GM19467 (cell line): ENCODE data around the gene AFF4.
"Not testable (repeated sequence)": the region's sequence is repeated elsewhere in the genome, so short reads cannot be mapped to it uniquely, and the experiment has no call there.

ENCODE experiments used
- ATAC-seq: cut with Tn5 transposase; IDR thresholded peaks from one replicate; pipeline ENCODE4 v1.9.1; 2021; ENCODE audit warnings: mild to moderate bottlenecking, moderate library complexity; ENCODE audit not compliant: unreplicated experiment

AFF4 gene

DNA sequence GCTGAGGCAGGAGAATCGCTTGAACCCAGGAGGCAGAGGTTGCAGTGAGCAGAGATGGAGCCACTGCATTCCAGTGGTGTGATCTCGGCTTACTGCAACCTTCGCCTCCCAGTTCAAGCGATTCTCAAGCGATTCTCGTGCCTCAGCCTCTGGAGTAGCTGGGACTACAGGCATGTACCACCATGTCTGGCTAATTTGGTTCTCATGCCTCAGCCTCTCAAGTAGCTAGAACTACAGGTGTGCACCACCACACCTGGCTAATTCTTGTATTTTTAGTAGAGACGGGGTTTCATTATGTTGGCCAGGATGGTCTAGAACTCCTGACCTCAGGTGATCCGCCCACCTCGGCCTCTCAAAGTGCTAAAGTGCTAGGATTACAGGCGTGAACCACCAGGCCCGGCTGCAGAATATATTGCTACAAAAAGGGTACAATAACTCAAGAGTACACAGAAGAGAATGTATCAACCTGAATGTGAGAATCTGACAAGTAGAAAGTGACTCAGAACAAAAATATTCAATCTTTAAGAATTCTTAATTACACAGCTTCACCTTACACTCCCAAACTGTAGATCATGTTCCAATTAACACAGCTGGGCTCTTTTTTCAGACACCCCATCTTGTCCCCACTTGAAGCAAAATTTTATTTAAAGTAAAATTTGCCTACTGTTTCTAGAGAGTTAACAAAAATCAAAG is 2.2 kb downstream of the AFF4 start:
- ATAC-seq = not testable (repeated sequence)

DNA sequence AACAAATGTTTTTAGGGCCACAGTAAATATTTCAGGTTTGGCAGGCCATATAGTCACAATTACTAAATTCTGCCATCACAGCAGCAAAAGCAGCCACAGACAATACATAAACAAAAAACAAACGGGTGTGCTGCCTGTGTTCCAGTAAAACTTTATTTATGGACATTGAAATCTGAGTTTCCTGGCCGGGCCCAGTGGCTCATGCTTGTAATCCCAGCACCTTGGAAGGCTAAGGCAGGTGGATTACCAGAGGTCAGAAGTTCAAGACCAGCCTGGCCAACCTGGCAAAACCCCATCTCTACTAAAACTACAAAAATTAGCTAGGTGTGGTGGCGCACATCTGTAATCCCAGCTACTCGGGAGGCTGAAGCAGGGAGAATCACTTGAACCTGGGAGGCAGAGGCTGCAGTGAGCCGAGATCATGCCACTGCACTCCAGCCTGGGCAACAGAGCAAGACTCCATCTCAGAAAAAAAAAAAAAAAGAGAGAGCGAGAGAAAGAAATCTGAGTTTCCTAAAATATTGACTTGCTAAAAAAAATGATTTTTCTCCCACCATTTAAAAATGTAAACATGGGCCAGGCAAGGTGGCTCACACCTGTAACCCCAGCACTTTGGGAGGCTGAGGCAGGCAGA is 7.2 kb downstream of the AFF4 start:
- not testable (repeated sequence) for ATAC-seq

DNA sequence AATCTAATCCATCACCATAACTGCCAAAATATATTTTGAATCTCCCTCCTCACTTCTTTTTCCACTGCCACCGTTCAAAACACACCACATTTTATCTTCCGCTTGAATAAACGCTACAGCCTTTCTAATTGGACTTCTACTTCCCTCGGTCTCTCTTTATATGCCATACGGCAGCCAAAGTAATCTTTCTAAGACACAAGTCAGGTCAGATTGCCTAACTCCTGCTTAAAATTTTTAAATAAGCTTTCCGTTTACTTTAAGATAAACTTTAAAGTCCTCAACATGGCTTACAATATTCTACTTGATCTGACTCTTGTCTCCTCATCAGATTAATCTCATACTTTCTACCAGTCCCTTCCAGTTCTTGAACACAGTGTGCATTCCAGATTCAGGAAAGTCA is 9.7 kb downstream of the AFF4 start:
- ATAC-seq = no peak

DNA sequence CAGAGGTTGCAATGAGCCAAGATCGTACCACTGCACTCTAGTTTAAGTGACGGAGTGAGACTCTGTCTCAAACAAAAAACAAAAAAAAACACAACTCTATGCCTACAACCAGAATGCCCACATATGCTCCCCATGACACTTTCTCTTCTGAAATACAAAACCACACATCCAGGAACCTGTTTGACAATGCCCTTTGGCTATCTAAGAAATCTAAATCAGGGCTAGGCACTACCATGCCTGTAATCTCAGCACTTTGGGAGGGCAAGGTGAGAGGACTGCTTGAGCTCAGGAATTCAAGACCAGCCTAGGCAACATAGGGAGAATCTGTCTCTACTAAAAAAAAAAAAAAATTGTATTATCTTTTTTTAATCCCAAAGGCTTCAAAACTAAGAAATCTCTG is 10.6 kb downstream of the AFF4 start:
- no peak for ATAC-seq

- ATAC-seq = no peak
Measured at GRCh38 chr5:132951897-132952296, 11.5 kb downstream of the AFF4 start.

DNA sequence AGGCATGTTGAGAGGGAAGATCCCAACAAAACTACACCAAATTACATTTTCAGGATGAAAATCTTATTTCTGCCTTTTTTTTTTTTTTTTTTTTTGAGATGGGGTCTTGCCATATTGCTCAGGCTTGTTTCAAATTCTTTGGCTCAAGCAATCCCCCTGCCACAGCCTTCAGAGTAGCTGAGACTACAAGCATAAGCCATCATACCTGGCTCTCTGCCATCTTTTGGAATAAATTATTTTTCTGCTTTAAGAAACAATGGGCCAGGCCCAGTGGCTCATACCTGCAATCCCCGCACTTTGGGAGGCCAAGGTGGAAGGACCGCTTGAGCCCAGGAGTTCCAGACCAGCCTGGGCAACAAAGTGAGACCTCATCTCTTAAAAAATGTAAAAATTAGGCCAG is 14.3 kb downstream of the AFF4 start:
- ATAC-seq = no peak

GRCh38 chr5:132947671-132948070 is 15.8 kb downstream of the AFF4 start:
- no peak for ATAC-seq

GRCh38 chr5:132945315-132945714 is 18.1 kb downstream of the AFF4 start:
- ATAC-seq = not testable (repeated sequence)

- no peak for ATAC-seq
Measured at GRCh38 chr5:132943362-132944022, 19.9 kb downstream of the AFF4 start.

- ATAC-seq = no peak
Measured at GRCh38 chr5:132941331-132941730, 22.1 kb downstream of the AFF4 start.

DNA sequence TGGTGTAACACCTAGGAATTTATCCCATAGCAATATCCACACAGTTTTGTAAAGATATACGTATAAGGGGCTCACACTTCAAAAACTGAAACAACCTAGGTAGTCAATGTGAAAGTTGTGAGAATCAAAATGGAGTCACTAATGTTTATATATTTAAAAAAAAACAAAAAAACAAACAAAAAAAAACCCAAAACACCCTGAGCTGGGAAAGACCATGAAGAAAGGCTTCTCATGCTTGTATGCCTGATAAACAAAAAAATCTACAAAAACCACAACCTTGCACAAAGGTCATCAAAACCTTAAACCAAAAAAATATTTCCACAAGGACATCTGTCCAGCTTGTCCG is 35.4 kb downstream of the AFF4 start:
- ATAC-seq = no peak

- ATAC-seq = no peak
Measured at GRCh38 chr5:132927355-132928061, 35.9 kb downstream of the AFF4 start.

DNA sequence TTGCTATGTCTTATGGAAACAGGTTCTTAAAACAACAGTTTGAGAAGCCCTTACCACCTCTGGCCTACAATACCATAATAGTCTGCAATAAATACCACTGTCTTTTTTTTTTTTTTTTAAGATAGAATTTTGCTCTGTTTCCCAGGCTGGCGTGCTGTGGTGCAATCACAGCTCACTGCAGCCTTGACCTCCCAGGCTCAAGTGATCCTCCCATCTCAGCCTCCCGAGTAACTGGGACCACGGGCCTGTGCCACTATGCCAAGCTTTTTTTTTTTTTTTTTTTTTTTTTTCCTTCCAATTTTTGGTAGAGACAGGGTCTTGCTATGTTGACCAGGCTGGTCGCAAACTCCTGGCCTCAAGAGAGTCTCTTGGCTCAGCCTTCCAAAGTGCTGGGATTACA is 37.0 kb downstream of the AFF4 start:
- ATAC-seq = no peak

DNA sequence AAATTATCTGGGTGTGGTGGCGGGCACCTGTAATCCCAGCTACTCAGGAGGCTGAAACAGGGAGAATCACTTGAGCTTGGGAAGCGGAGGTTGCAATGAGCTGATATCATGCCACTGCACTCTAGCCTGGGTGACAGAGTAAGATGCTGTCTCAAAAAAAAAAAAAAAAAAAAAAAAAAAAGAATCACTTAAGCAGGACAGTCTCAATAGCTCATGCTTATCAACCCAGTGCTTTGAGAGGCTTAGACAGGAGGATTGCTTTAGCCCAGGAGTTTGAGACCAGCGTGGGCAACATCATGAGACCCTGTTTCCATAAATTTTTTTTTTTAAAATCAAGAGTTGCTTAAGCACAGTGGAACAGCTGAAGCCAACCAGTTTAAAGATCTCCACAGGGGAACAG is 47.3 kb downstream of the AFF4 start:
- no peak for ATAC-seq

- ATAC-seq = no peak
Measured at GRCh38 chr5:132915681-132916080, 47.8 kb downstream of the AFF4 start.

- ATAC-seq = no peak
Measured at GRCh38 chr5:132909702-132910101, 53.7 kb downstream of the AFF4 start.

- ATAC-seq = no peak
Measured at GRCh38 chr5:132907161-132907560, 56.3 kb downstream of the AFF4 start.

- no peak for ATAC-seq
Measured at GRCh38 chr5:132905938-132906337, 57.5 kb downstream of the AFF4 start.

- ATAC-seq = no peak
Measured at GRCh38 chr5:132901730-132902129, 61.7 kb downstream of the AFF4 start.

GRCh38 chr5:132901036-132901435 is 62.4 kb downstream of the AFF4 start:
- no peak for ATAC-seq

DNA sequence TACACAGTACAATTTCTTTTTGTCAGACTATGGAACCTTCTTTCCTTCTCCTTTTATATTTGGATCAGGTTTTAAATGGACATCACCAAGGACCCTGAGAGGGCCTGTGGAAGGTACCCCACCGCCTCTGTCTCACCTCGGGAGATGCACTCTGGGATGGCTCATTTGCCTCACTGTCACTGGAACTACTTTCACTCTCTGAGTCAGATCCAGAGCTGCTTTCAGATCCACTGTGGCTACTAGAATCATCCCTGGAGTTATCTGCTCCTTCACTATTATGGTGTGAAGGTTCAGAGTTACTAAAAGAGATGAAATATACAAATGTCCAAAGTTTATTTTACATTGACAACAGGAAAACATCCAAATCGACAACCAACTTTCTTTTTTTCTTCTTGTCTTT is 65.3 kb downstream of the AFF4 start:
- ATAC-seq = no peak

GRCh38 chr5:132896685-132897084 is 66.7 kb downstream of the AFF4 start:
- no peak for ATAC-seq
